GM23338 (cell line): ENCODE measurements around the gene ERRFI1. TPM values are rescaled to one million over a fixed set of nuclear protein-coding genes. Genes with fewer than 3 reads are reported as not detected.

Experiments
- ATAC-seq: fragments of 200-7000 bp; cut with Tn5 transposase; 3 replicates; pipeline ENCODE4 v1.9.1; 2020
- DNase-seq: peaks from one replicate; pipeline ENCODE4 v3.0.0-alpha.2; 2015; ENCODE audit warnings: low spot score
- H2AFZ ChIP-seq: fragments of 200-600 bp; sonication (generic); 2 replicates; pipeline ENCODE4 v1.8.0; 2016; ENCODE audit warnings: antibody characterized with exemption, mild to moderate bottlenecking, moderate library complexity
- H3F3A ChIP-seq: fragments of 200-600 bp; sonication (generic); replicated peaks from 2 replicates; pipeline ENCODE4 v1.8.0; 2017; ENCODE audit warnings: antibody characterized with exemption, mixed run types, low read depth
- H3K27ac ChIP-seq: fragments of 200-600 bp; sonication (generic); 2 replicates; pipeline ENCODE4 v1.6.1; 2016; ENCODE audit warnings: low read depth
- H3K27me3 ChIP-seq: fragments of 200-600 bp; sonication (generic); 2 replicates; pipeline ENCODE4 v1.8.0; 2016; ENCODE audit warnings: mild to moderate bottlenecking, mixed run types, moderate library complexity; ENCODE audit not compliant: insufficient read depth
- H3K36me3 ChIP-seq: fragments of 200-600 bp; sonication (generic); 2 replicates; pipeline ENCODE4 v1.8.0; 2016; ENCODE audit warnings: mild to moderate bottlenecking; ENCODE audit not compliant: insufficient read depth
- H3K4me1 ChIP-seq: fragments of 200-600 bp; sonication (generic); 2 replicates; pipeline ENCODE4 v1.8.0; 2016; ENCODE audit warnings: mild to moderate bottlenecking, moderate library complexity; ENCODE audit not compliant: insufficient read depth
- H3K4me2 ChIP-seq: fragments of 200-600 bp; sonication (generic); 2 replicates; pipeline ENCODE4 v1.7.1; 2017; ENCODE audit warnings: mixed run types
- H3K4me3 ChIP-seq: fragments of 200-600 bp; sonication (generic); 2 replicates; pipeline ENCODE4 v1.6.1; 2016; ENCODE audit warnings: mixed run types
- H3K79me2 ChIP-seq: fragments of 200-600 bp; sonication (generic); replicated peaks from 2 replicates; pipeline ENCODE4 v1.8.0; 2017; ENCODE audit warnings: mild to moderate bottlenecking; ENCODE audit not compliant: insufficient read depth
- H3K9me2 ChIP-seq: fragments of 200-600 bp; sonication (generic); 2 replicates; pipeline ENCODE4 v1.8.0; 2017; ENCODE audit not compliant: insufficient read depth
- H4K20me1 ChIP-seq: fragments of 200-600 bp; sonication (generic); replicated peaks from 2 replicates; pipeline ENCODE4 v1.8.0; 2017; ENCODE audit warnings: mild to moderate bottlenecking; ENCODE audit not compliant: insufficient read depth
- H3K27ac Mint-ChIP-seq: 2 replicates; pipeline ENCODE4 v1.8.0; 2020; ENCODE audit warnings: inconsistent platforms, mild to moderate bottlenecking, moderate library complexity, mixed read lengths
- H3K27me3 Mint-ChIP-seq: 3 replicates; pipeline ENCODE4 v1.8.0; 2022; ENCODE audit warnings: low read depth, mild to moderate bottlenecking, moderate library complexity, mixed read lengths, inconsistent platforms; ENCODE audit not compliant: insufficient read depth, poor library complexity
- H3K36me3 Mint-ChIP-seq: 3 replicates; pipeline ENCODE4 v1.8.0; 2021; ENCODE audit warnings: low read depth, mild to moderate bottlenecking, inconsistent platforms, moderate library complexity, mixed read lengths
- H3K4me1 Mint-ChIP-seq: 3 replicates; pipeline ENCODE4 v1.8.0; 2020; ENCODE audit warnings: mild to moderate bottlenecking, inconsistent platforms, mixed read lengths
- H3K4me3 Mint-ChIP-seq: 3 replicates; pipeline ENCODE4 v1.8.0; 2021; ENCODE audit warnings: moderate library complexity, mild to moderate bottlenecking, inconsistent platforms, mixed read lengths
- H3K9me3 Mint-ChIP-seq: 3 replicates; pipeline ENCODE4 v1.8.0; 2020; ENCODE audit warnings: moderate library complexity, mild to moderate bottlenecking, inconsistent platforms, mixed read lengths
- CTCF ChIP-seq, 2 experiments: fragments of 200-600 bp in 1 of 2; sonication (generic) in 1 of 2; conservative IDR thresholded peaks; 2 replicates each; pipeline versions ENCODE4 v1.5.1 to v1.6.1; 2016 to 2017; ENCODE audit warnings: antibody characterized with exemption in 2 of 2, low read depth in 2 of 2, mild to moderate bottlenecking in 2 of 2, moderate library complexity in 1 of 2
- ETS1 ChIP-seq: IDR thresholded peaks from 2 replicates; pipeline ENCODE4 v1.6.1; 2016; ENCODE audit warnings: antibody characterized with exemption
- EZH2 ChIP-seq: fragments of 200-600 bp; sonication (generic); IDR thresholded peaks from one replicate; pipeline ENCODE4 v1.8.0; 2017; ENCODE audit warnings: antibody characterized with exemption, mild to moderate bottlenecking, low read depth; ENCODE audit not compliant: unreplicated experiment
- EZH2phosphoT487 ChIP-seq: fragments of 200-600 bp; sonication (generic); IDR thresholded peaks from one replicate; pipeline ENCODE4 v1.8.1; 2018; ENCODE audit warnings: antibody characterized with exemption; ENCODE audit not compliant: unreplicated experiment
- NANOG ChIP-seq: IDR thresholded peaks from 2 replicates; pipeline ENCODE4 v1.6.1; 2016; ENCODE audit warnings: antibody characterized with exemption, borderline replicate concordance
- POLR2AphosphoS5 ChIP-seq: IDR thresholded peaks from 2 replicates; pipeline ENCODE4 v1.6.1; 2016; ENCODE audit warnings: antibody characterized with exemption, low read depth
- STAT1 ChIP-seq: IDR thresholded peaks from one replicate; pipeline ENCODE4 v1.6.1; 2016; ENCODE audit warnings: antibody characterized with exemption; ENCODE audit not compliant: unreplicated experiment
- ZNF114 ChIP-seq: fragments of 250-450 bp; sonication (Bioruptor Pico); IDR thresholded peaks from 2 replicates; pipeline ENCODE4 v1.5.0; 2020; ENCODE audit warnings: mild to moderate bottlenecking, moderate library complexity
- ZNF331 ChIP-seq: fragments of 250-450 bp; sonication (Bioruptor Pico); IDR thresholded peaks from 2 replicates; pipeline ENCODE4 v1.5.0; 2020; ENCODE audit warnings: low read depth, mild to moderate bottlenecking, moderate library complexity
- polyA plus RNA-seq: library from polyadenylated mRNA; unstranded; fragments of >200 nt; fragmentation: Nextera tagmentation; extraction: Ambion mirVana; gene quantifications from 2 replicates; pipeline ENCODE4 v1.2.1, GENCODE V29; 2016
- total RNA-seq: library from RNA; depleted of rRNA; stranded (reverse); fragments of >200 nt; shearing (Covaris generic); gene quantifications from 2 replicates; pipeline ENCODE4 v1.2.3, GENCODE V29; 2014
- TF ChIP-seq, protein P1 (sequence below): fragments of 250-450 bp; sonication (Bioruptor Pico); IDR thresholded peaks from 2 replicates; pipeline ENCODE4 v1.5.0; 2020; ENCODE audit warnings: mild to moderate bottlenecking, moderate library complexity

Gene ERRFI1
- total and polyA plus RNA-seq, 2 experiments from 2014 or later: 22.9 to 59.8 TPM

DNA sequence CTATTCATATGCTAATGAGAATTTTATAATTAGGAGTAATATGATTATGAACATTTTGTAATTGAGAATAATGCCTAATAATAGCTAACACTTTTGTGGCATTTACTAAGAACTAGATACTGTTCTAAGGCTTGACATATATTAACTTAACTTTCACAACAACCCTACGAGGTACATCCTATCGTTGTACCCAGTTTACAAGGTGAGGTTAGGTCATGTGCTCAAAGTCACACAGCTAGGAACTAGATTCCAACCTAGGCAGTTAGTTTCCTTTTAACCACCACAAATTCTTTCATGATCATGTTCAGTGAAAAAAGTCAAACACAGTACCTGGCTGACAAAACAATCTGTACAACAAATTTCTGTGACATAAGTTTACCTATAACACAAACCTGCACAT lies 13.0 kb upstream of the ERRFI1 start:
- Histone ChIP-seq H3K27ac (no peak overlapping the region), H3K4me3 (no peak overlapping the region), H3K4me1 (no peaks in the 10 kb centered on the region), H3K9me2 (no peaks in the 10 kb centered on the region; the same call in 1 of the 2 replicates), H3K79me2 (no peaks in the 10 kb centered on the region), H3F3A (no peaks in the 10 kb centered on the region), H3K36me3 (0 out of 2 replicates have a peak, but pooled peaks cover 3% of the 10 kb centered on the region), H3K27me3 (no peaks in the 10 kb centered on the region), H3K4me2 (no peak overlapping the region), H4K20me1 (no peaks in the 10 kb centered on the region), H2AFZ (no peak overlapping the region)
- DNase-seq (no peak), ATAC-seq (no peak)
- Mint-ChIP-seq H3K27ac (no peak overlapping the region), H3K36me3 (peaks cover 4% of the 10 kb centered on the region), H3K4me3 (no peak overlapping the region), H3K27me3 (peaks cover 3% of the 10 kb centered on the region), H3K9me3 (peaks cover 17% of the 10 kb centered on the region), H3K4me1 (no peaks in the 10 kb centered on the region)
- TF ChIP-seq STAT1 (no peak), ETS1 (no peak), NANOG (no peak), POLR2AphosphoS5 (no peak), ZNF331 (CRISPR knock-in tag) (no peak), EZH2phosphoT487 (no peak), CTCF (conservative IDR thresholded peaks at IDR 0.05; ENCODE audit: low read depth in 2 of 2) (no peak)

- Mint-ChIP-seq H3K4me3 (no peak overlapping the region), H3K27me3 (peaks cover 1% of the 10 kb centered on the region), H3K9me3 (no peaks in the 10 kb centered on the region; the same call in 2 of the 3 replicates), H3K27ac (no peak overlapping the region), H3K4me1 (no peaks in the 10 kb centered on the region; the same call in 2 of the 3 replicates), H3K36me3 (no peaks in the 10 kb centered on the region)
- Histone ChIP-seq H3F3A (no peaks in the 10 kb centered on the region), H2AFZ (no peak overlapping the region), H4K20me1 (no peaks in the 10 kb centered on the region), H3K4me1 (no peaks in the 10 kb centered on the region), H3K4me3 (no peak overlapping the region), H3K27me3 (no peaks in the 10 kb centered on the region), H3K36me3 (no peaks in the 10 kb centered on the region), H3K27ac (no peak overlapping the region), H3K4me2 (no peak overlapping the region), H3K9me2 (no peaks in the 10 kb centered on the region), H3K79me2 (no peaks in the 10 kb centered on the region)
- no peak for DNase-seq
- ATAC-seq: no peak
- TF ChIP-seq ETS1: no peak
- no peak for TF ChIP-seq ZNF114 (CRISPR knock-in tag)
- TF ChIP-seq EZH2: no peak
- TF ChIP-seq, protein P1, sequence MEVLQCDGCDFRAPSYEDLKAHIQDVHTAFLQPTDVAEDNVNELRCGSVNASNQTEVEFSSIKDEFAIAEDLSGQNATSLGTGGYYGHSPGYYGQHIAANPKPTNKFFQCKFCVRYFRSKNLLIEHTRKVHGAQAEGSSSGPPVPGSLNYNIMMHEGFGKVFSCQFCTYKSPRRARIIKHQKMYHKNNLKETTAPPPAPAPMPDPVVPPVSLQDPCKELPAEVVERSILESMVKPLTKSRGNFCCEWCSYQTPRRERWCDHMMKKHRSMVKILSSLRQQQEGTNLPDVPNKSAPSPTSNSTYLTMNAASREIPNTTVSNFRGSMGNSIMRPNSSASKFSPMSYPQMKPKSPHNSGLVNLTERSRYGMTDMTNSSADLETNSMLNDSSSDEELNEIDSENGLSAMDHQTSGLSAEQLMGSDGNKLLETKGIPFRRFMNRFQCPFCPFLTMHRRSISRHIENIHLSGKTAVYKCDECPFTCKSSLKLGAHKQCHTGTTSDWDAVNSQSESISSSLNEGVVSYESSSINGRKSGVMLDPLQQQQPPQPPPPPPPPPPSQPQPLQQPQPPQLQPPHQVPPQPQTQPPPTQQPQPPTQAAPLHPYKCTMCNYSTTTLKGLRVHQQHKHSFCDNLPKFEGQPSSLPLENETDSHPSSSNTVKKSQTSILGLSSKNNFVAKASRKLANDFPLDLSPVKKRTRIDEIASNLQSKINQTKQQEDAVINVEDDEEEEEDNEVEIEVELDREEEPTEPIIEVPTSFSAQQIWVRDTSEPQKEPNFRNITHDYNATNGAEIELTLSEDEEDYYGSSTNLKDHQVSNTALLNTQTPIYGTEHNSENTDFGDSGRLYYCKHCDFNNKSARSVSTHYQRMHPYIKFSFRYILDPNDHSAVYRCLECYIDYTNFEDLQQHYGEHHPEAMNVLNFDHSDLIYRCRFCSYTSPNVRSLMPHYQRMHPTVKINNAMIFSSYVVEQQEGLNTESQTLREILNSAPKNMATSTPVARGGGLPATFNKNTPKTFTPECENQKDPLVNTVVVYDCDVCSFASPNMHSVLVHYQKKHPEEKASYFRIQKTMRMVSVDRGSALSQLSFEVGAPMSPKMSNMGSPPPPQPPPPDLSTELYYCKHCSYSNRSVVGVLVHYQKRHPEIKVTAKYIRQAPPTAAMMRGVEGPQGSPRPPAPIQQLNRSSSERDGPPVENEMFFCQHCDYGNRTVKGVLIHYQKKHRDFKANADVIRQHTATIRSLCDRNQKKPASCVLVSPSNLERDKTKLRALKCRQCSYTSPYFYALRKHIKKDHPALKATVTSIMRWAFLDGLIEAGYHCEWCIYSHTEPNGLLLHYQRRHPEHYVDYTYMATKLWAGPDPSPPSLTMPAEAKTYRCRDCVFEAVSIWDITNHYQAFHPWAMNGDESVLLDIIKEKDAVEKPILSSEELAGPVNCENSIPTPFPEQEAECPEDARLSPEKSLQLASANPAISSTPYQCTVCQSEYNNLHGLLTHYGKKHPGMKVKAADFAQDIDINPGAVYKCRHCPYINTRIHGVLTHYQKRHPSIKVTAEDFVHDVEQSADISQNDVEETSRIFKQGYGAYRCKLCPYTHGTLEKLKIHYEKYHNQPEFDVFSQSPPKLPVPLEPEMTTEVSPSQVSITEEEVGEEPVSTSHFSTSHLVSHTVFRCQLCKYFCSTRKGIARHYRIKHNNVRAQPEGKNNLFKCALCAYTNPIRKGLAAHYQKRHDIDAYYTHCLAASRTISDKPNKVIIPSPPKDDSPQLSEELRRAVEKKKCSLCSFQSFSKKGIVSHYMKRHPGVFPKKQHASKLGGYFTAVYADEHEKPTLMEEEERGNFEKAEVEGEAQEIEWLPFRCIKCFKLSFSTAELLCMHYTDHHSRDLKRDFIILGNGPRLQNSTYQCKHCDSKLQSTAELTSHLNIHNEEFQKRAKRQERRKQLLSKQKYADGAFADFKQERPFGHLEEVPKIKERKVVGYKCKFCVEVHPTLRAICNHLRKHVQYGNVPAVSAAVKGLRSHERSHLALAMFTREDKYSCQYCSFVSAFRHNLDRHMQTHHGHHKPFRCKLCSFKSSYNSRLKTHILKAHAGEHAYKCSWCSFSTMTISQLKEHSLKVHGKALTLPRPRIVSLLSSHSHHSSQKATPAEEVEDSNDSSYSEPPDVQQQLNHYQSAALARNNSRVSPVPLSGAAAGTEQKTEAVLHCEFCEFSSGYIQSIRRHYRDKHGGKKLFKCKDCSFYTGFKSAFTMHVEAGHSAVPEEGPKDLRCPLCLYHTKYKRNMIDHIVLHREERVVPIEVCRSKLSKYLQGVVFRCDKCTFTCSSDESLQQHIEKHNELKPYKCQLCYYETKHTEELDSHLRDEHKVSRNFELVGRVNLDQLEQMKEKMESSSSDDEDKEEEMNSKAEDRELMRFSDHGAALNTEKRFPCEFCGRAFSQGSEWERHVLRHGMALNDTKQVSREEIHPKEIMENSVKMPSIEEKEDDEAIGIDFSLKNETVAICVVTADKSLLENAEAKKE: no peak
- TF ChIP-seq POLR2AphosphoS5: no peak
- no peak for TF ChIP-seq NANOG
Observed at GRCh38 chr1:8035289-8035688, 9.2 kb upstream of the ERRFI1 start.
